Stimulated activated naive CD8-positive, alpha-beta T cell treated with anti-CD3 and anti-CD28 coated beads, Interleukin-15, amount 100 ng/mL, for 72 hours (primary cell): Measurements from ENCODE around the gene STUM.

Source experiments
- ATAC-seq: fragments of 150-1000 bp; cut with Tn5 transposase; 2 replicates; pipeline ENCODE4 v1.10.0; 2021; ENCODE audit warnings: mild to moderate bottlenecking, moderate library complexity
- DNase-seq, 2 donors: peaks; one replicate each; pipeline ENCODE4 v3.0.0; 2021 to 2022
- H3K27ac Mint-ChIP-seq, 2 donors: one replicate each; pipeline ENCODE4 v1.8.0; 2022; ENCODE audit warnings: mild to moderate bottlenecking in 2 of 2, mixed read lengths in 2 of 2, moderate library complexity in 2 of 2
- H3K27me3 Mint-ChIP-seq: one replicate; pipeline ENCODE4 v1.8.0; 2022; ENCODE audit warnings: mixed read lengths
- H3K4me1 Mint-ChIP-seq: one replicate; pipeline ENCODE4 v1.8.0; 2022; ENCODE audit warnings: mild to moderate bottlenecking, mixed read lengths
- H3K4me3 Mint-ChIP-seq, 2 donors: one replicate each; pipeline ENCODE4 v1.8.0; 2022; ENCODE audit warnings: mild to moderate bottlenecking in 2 of 2, mixed read lengths in 2 of 2, moderate library complexity in 1 of 2
- H3K9me3 Mint-ChIP-seq, 2 donors: one replicate each; pipeline ENCODE4 v1.8.0; 2022; ENCODE audit warnings: mixed read lengths in 2 of 2

STUM gene

DNA sequence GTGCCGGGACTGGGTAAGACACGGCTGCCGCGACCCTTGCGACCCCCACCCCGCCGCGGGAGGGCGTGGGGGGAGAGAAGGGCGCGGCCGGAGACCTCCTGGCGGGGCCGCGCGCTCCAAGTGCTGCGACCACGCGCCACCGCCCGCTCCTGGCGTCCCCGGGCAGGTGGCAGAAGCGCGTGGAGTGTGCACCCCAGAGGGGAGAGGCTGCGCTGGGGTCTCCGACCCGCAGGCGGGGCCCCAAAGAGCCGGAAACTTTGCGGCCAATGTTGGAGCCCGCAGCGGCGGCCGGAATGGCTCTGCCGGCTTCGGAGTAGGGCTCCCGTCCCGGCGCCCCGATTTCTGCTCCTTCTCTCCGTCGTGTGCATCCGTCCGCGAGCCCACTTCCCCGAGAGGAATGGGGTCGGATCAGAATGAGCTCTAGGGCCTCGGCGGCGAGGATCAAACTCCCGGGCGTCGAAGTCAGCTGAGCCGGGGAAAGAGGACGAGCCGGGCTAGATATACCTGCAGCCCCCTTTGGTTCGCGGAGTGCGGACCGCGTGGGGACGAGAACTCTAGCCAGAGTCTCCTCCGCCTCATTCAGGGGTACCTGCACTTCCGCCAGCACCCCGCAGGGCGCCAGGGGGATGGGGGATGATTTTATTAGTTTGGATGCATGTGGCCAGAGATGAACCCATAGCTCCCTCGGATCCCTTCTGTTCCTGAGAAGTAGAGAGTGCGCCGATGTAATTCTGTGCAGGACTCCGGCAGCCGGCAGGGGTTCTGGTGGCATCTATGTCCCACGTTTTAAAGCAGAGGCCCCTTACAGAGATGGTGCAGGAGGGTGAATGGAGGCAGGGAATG is 751 bp downstream of the STUM start:
- Mint-ChIP-seq H3K27ac (no peak overlapping the region), H3K27me3 (peaks cover 90% of the 10 kb centered on the region), H3K4me3 (peak overlapping the region; percentile 63 to 80), H3K9me3 (no peaks in the 10 kb centered on the region), H3K4me1 (peaks cover 16% of the 10 kb centered on the region)
- peak; percentile 14 to 24 for DNase-seq
- peak; percentile 47 for ATAC-seq

DNA sequence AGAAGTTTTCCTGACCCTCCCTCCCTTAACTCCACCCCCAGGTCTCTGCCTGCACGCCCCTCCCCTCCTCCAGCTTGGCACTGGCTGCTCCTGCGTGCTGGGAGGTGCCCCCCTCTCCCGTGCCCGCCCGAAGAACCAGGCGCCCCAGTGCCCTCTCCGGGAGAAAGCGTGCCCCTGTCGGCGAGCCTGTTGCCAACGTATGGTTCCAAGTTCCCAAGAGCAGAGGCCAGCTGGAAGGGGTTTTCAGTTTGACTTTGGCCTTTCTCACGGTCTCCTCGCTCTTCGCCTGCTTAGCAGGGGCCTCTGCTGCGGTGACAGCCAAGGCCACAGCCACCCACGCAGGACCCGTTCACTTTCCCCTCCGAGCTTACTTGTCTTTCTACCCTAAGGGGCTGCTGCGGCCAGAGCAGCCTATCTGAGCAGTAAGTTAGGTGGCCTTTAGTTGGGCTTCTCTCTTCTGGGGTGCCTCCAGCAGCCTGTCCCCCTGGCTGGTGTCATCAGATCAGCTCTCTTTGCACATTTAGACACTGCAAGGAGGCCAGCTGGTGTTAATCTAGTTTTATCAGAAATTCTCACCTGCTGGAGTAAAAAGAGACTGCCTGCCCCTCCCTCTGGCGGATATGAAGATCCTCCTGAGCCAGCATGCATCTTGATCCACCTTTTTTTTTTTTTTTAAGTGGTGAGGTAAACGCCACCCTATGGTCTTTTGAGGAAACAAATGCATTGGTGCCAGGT is 1.5 kb downstream of the STUM start:
- Mint-ChIP-seq H3K27ac (no peak overlapping the region), H3K4me3 (peak overlapping the region; percentile 63 to 80), H3K4me1 (peaks cover 16% of the 10 kb centered on the region), H3K9me3 (no peaks in the 10 kb centered on the region), H3K27me3 (peaks cover 90% of the 10 kb centered on the region)
- DNase-seq = peak; percentile 30 to 43
- peak; percentile 47 for ATAC-seq

DNA sequence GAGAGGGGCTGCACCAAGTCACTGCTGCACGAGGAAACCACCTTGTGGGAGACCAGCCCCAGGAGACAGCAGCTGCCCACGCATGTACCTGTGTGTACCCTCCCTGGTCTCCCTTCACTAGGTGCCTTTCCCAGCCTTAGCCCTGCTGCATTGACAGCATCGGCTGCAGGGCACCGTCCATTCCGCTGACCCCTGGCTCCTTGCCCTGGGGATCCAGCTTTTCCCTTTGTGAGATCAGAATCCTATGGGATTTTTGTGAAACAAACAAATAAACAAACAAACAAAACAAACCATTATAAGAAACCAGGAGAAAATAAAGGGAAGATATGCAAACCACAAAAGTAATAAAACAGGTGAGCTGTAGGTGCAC is 2.1 kb downstream of the STUM start:
- DNase-seq (no peak), ATAC-seq (no peak)
- Mint-ChIP-seq H3K4me3 (no peak overlapping the region), H3K9me3 (no peaks in the 10 kb centered on the region), H3K27me3 (peaks cover 90% of the 10 kb centered on the region), H3K4me1 (peaks cover 16% of the 10 kb centered on the region), H3K27ac (no peak overlapping the region)

DNA sequence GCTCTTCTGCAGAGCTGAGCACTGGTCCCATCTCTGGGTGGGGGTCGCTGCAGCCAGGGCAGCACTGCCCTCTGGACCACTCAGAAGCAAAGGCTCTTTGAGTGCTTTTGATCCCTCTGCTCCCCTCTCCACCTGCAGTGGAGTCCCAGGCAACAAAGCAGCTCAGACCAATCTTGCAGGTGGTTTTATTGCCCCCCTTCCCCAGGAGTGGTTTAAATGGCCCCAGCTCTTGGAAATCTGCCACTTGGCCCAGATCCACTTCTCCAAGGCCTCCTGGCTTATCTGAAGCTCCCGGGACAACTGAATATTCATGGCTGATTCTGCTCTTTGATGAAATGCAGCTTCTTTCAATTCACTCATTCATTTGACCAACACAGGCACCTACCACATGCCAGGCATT is 2.7 kb downstream of the STUM start:
- Mint-ChIP-seq H3K4me1 (peaks cover 16% of the 10 kb centered on the region), H3K27ac (no peak overlapping the region), H3K9me3 (no peaks in the 10 kb centered on the region), H3K27me3 (peaks cover 85% of the 10 kb centered on the region), H3K4me3 (no peak overlapping the region)
- ATAC-seq (no peak), DNase-seq (no peak)

DNA sequence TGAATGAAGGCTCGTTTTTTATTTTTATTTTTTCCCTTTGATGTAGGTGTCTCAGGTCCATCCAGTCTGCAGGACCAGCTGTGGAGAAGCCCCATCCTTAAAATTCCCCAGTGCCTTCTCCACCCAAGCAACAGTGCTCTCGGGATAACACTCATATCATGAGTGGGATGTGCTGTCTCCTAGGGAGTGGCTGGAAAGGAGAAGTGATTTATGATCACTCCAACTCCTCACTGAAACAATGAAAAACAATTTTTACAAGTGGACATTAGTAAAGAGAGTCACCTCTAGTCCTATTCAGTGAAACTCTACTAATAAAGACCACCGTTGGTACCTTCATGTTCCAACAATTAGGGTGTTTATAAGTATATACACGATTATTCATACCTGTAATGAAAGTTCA is 3.5 kb downstream of the STUM start:
- no peak for ATAC-seq
- Mint-ChIP-seq H3K9me3 (no peaks in the 10 kb centered on the region), H3K27ac (no peak overlapping the region), H3K27me3 (peaks cover 78% of the 10 kb centered on the region), H3K4me1 (peaks cover 16% of the 10 kb centered on the region), H3K4me3 (no peak overlapping the region)
- DNase-seq = no peak

DNA sequence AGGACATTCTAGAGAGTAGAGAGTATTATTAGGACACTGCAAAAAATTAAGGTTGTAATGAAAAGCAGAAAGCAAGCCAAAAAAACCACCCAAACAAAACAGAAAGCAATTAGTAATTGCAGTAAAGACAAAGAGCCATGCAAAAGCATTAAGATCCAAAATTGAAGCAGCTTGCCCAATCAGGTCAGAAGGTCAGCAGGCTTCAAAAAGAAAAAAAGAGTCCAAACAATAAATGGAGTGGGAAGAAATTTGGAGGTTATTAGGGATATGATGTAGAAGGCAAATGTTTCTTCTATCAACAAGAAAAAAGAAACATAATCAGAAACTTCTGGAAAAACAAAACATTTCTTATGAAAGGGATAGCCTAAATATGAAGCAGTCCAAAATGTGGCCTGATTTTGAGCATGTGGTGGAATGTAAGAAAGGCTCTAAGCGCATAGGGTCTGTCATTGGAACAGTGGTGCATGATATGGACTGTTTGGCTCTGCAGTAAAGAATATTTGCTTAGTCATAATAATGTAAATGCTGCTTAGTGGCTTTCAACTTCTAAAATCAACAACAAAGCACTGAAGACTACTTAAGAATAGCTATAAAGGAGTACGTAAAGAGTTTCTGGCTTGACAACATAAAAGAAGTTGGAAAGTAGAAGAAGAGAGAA is 4.8 kb downstream of the STUM start:
- no peak overlapping the region for H3K27ac Mint-ChIP-seq
- peaks cover 16% of the 10 kb centered on the region for H3K4me1 Mint-ChIP-seq
- DNase-seq (no peak), ATAC-seq (no peak)
- peaks cover 65% of the 10 kb centered on the region for H3K27me3 Mint-ChIP-seq
- H3K9me3 Mint-ChIP-seq = no peaks in the 10 kb centered on the region
- H3K4me3 Mint-ChIP-seq = no peak overlapping the region

DNA sequence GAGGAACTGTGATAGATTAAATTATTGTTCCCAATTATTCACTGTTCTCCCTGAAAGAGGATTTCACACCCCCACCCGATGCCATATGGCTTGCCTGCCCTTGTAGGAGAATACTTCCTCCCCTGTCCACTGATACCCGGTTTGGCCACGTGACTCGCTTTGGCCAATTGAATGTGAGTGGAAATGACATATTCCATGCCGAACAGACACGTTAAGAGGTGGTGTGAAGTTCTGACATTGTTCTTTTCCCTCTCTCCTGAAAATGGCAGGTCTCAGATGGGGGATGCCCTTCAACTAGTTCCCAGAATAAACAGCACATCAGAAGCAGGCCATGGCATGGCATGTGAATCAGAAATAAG is 5.3 kb downstream of the STUM start:
- Mint-ChIP-seq H3K4me1 (peaks cover 16% of the 10 kb centered on the region), H3K4me3 (no peak overlapping the region), H3K9me3 (no peaks in the 10 kb centered on the region), H3K27ac (no peak overlapping the region), H3K27me3 (peaks cover 65% of the 10 kb centered on the region)
- DNase-seq = no peak
- ATAC-seq = no peak

DNA sequence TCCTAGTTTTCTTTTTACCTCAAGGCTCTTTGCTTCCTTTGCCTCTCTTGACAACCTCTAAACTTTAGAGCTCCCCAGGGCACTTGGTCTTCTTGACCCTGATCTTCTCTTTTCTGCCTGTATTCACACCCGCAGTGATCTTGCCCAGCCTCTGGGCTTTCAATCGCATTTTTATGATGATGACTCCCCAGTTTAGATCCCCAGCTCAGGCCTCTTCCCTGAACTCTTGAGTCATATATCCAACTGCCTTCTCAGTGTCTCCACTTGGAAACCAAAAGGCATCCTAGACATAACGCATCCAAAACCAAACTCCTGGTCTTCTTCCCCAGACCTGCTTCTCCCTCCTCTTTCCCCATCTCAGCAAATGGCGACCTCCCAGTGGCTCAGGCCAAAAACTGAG is 6.5 kb downstream of the STUM start:
- H3K4me3 Mint-ChIP-seq = no peak overlapping the region
- H3K27me3 Mint-ChIP-seq = peaks cover 56% of the 10 kb centered on the region
- DNase-seq (no peak), ATAC-seq (no peak)
- peaks cover 7% of the 10 kb centered on the region for H3K4me1 Mint-ChIP-seq
- no peaks in the 10 kb centered on the region for H3K9me3 Mint-ChIP-seq
- no peak overlapping the region for H3K27ac Mint-ChIP-seq

DNA sequence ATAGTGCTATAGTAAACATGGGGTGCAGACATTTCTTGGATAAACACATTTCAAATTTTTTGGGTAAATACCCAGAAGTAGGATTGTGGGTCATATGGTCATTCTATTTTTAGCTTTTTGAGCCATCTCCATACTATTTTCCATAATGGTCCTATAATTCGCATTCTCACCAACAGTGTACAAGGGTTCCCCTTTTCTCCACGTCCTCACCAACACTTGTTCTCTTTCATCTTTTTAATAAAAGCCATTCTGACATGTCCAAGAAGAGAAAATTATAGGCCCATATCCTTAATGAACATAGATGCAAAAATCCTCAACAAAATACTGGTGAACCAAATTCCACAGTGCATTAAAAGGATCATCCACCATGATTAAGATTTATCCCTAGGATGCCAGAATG is 8.9 kb downstream of the STUM start:
- Mint-ChIP-seq H3K4me1 (no peaks in the 10 kb centered on the region), H3K27ac (no peak overlapping the region), H3K4me3 (no peak overlapping the region), H3K9me3 (no peaks in the 10 kb centered on the region), H3K27me3 (peaks cover 33% of the 10 kb centered on the region)
- DNase-seq (no peak), ATAC-seq (no peak)

DNA sequence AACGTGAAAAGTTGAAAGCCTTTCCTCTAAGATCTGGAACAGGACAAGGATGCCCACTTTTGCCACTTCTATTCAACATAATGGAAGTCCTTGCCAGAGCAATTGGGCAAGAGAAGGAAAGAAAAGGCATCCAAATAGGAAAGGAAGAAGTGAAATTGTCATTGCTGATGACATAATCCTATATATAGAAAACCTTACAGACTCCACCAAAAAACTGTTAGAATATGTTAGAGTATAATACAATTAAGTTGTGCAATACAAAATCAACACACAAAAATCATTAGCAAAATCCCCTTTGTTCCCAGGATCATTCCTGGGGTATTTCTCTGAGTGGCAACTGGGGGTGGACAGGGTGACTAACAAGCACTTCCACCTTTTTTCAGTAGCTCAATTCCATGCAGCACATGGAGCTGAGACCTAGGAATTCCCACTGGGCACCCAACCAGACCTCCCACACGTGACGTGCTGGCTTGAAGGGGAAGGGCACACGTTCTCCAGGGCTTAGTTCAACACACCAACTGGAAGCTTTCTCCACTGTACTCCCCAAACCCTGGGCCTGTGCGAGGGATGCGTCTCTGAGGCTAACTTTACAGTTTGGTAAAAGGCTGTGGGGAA is 9.6 kb downstream of the STUM start:
- no peak overlapping the region for H3K4me3 Mint-ChIP-seq
- H3K27ac Mint-ChIP-seq = no peak overlapping the region
- no peak for DNase-seq
- H3K27me3 Mint-ChIP-seq = peaks cover 25% of the 10 kb centered on the region
- no peaks in the 10 kb centered on the region for H3K9me3 Mint-ChIP-seq
- no peak for ATAC-seq
- H3K4me1 Mint-ChIP-seq = no peaks in the 10 kb centered on the region

DNA sequence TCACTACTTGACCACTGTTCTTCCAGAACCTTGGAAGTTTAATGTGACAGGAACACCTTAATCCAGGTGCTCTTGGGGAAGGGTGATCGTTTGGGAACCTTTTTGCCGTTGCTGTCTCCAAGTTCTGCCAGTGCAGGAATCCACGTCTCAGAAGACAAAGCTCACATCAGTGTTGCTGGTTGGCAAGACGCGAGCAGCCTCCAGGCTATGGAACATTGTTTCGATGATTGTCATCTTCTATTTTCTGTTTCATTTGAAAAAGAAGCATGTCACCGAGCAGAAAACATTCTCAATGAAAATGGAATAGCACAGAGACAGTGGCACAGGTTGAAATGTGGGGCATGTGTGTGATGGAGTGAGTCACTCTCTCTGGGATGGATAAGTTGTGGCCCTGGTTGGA is 11.7 kb downstream of the STUM start:
- H3K4me3 Mint-ChIP-seq = no peak overlapping the region
- H3K9me3 Mint-ChIP-seq = no peaks in the 10 kb centered on the region
- peaks cover 5% of the 10 kb centered on the region for H3K27me3 Mint-ChIP-seq
- no peak for DNase-seq
- no peak overlapping the region for H3K27ac Mint-ChIP-seq
- ATAC-seq = no peak
- no peaks in the 10 kb centered on the region for H3K4me1 Mint-ChIP-seq

DNA sequence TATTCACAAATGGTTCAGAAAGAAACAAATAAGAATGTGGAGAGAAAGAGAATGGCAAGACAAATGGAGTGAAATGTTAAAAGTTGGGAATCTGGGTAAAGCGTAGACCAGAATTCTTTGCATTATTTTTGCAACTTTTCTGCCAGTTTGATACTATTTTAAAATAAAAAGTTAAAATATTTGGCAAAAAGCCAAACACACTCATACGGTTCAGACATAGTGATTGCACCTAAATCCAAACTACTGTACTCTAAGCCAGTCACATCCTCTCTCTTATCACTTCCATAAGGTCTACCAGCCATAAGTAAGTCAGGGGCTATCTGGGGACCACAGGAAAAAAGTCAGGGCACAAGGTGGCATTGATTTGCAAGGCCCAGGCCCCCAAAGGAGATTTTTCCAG is 14.4 kb downstream of the STUM start:
- H3K4me3 Mint-ChIP-seq = no peak overlapping the region
- no peak overlapping the region for H3K27ac Mint-ChIP-seq
- no peak for ATAC-seq
- no peak for DNase-seq
- H3K9me3 Mint-ChIP-seq = no peaks in the 10 kb centered on the region
- no peaks in the 10 kb centered on the region for H3K4me1 Mint-ChIP-seq
- peaks cover 6% of the 10 kb centered on the region for H3K27me3 Mint-ChIP-seq

DNA sequence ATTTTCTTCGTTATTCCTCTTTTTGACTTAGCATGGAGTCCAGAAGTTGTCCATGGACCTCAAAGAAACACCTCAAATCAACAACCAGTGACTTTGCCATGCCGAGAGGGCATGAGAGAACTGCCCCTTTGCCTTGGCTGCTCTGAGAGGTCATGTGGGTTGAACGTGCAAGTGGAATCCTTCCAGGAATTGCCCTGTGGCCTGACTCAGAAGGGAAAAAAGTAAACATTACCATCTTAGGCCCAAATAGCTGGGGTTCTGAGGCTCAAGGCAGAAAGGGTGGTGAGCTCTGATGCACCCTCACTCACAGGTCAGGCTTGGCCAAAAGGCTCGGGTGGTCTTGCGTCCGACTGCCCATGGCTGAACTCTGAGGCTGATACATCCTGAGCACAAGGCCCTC is 15.1 kb downstream of the STUM start:
- DNase-seq (no peak), ATAC-seq (no peak)
- Mint-ChIP-seq H3K27me3 (peaks cover 9% of the 10 kb centered on the region), H3K27ac (no peak overlapping the region), H3K4me3 (no peak overlapping the region), H3K9me3 (no peaks in the 10 kb centered on the region), H3K4me1 (no peaks in the 10 kb centered on the region)

DNA sequence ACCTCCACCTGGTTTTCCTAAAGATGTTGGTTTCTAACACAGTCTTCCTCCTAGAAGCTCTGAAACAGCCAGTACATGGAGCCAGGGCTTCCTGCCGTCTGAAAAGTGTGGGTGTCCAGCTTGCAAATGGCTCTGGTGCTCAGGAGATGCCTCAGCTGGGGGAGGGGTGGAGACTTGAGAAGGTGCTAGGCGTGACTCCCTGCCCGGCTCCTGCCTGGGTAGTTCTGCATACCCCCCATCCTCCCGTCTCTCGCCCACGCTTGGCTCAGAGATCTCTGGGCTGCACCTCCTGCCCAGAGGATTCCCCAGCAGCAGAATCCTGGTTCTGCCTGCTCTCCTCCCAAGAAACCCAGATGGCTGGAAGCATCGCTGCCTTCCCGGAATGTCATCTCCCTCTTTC is 16.9 kb downstream of the STUM start:
- Mint-ChIP-seq H3K27me3 (peaks cover 9% of the 10 kb centered on the region), H3K9me3 (no peaks in the 10 kb centered on the region), H3K27ac (no peak overlapping the region), H3K4me1 (no peaks in the 10 kb centered on the region), H3K4me3 (no peak overlapping the region)
- ATAC-seq (no peak), DNase-seq (no peak)

DNA sequence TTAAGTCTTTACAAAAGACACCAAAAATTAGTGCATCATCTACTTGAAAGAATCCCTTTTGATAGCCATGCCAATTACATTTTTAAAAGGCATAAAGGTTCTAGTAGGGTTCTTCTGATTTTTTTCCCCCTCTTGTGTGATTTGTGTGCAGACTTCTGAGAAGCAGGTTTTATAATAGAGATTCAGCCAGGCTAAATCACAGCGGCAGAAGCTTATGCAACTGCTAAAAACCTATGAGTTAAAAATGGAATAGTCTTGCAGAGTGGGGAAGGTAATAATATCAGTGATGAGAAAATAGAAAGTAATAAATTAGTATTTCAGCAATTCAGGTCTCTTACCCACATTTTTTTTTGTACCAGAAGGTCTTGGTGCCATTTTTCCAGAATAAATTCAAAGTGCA is 17.7 kb downstream of the STUM start:
- Mint-ChIP-seq H3K4me1 (no peaks in the 10 kb centered on the region), H3K4me3 (no peak overlapping the region), H3K27me3 (peaks cover 9% of the 10 kb centered on the region), H3K27ac (no peak overlapping the region), H3K9me3 (no peaks in the 10 kb centered on the region)
- no peak for ATAC-seq
- DNase-seq = no peak

DNA sequence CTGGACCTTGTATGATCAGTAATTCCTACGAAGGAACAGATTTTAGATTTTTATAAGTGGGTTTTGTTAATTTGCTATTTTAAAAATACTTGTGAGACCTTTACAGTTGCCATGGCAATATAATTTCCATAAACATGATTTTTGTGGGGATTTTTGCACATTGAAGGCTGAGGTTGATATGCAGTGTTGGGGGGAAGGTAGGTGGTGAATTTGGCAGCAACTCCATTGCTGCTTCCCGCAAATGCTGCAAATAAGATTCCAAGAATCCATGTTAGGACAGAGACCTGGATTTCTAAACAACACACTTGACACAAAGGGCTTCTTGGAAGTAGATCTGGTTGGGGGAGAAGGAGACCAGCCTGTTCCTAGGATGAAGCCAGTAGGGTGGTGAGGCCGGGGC is 18.2 kb downstream of the STUM start:
- peaks cover 9% of the 10 kb centered on the region for H3K27me3 Mint-ChIP-seq
- H3K9me3 Mint-ChIP-seq = no peaks in the 10 kb centered on the region
- DNase-seq = no peak
- H3K27ac Mint-ChIP-seq = no peak overlapping the region
- no peak overlapping the region for H3K4me3 Mint-ChIP-seq
- H3K4me1 Mint-ChIP-seq = no peaks in the 10 kb centered on the region
- no peak for ATAC-seq
